HPDE6-E6E7 (cell line): ENCODE measurements around the gene TNIP1.
A peak's percentile ranks its signal among the peaks of the same experiment; 100 is the strongest.

Experiments used
- DNase-seq: peaks from one replicate; pipeline ENCODE4 v3.0.0; 2011; ENCODE audit warnings: missing footprints; ENCODE audit errors: extremely low spot score

The TNIP1 gene

GRCh38 chr5:151002250-151002649, 78.6 kb downstream of the TNIP1 start:
- DNase-seq, result peak; percentile 51

- DNase-seq, result no peak
Observed at GRCh38 chr5:151001436-151001835, 79.4 kb downstream of the TNIP1 start.

GRCh38 chr5:150999704-151000442, 81.0 kb downstream of the TNIP1 start:
- no peak for DNase-seq

- no peak for DNase-seq
Observed at GRCh38 chr5:150993826-150994412, 86.9 kb downstream of the TNIP1 start.

- no peak for DNase-seq
Observed at GRCh38 chr5:150993422-150993821, 87.4 kb downstream of the TNIP1 start.

- no peak for DNase-seq
Observed at GRCh38 chr5:150992705-150993104, 88.1 kb downstream of the TNIP1 start.

- DNase-seq, result no peak
Observed at GRCh38 chr5:150989695-150990094, 91.1 kb downstream of the TNIP1 start.

GRCh38 chr5:150987746-150988145, 93.1 kb downstream of the TNIP1 start:
- no peak for DNase-seq
